ENCODE data around the gene SERF2.
"Not testable (repeated sequence)": the region's sequence is repeated elsewhere in the genome, so short reads cannot be mapped to it uniquely, and the experiment has no call there.

DNA sequence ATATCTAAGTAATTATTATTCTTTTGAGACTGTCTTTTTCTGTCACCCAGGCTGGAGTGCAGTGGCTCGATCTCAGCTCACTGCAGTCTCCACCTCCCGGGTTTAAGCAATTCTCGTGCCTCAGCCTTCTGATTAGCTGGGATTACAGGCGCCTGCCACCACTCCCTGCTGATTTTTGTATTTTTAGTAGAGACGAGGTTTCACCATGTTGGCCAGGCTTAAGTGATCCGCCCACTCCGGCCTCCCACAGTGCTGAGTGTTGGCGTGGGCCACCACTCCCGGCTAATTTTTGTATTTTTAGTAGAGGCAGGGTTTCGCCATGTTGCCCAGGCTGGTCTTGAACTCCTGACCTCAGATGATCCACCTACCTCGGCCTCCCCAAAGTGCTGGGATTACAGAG, 33.2 kb downstream of the SERF2 start:
- not testable (repeated sequence) for TF ChIP-seq POLR2A (IDR thresholded peaks at IDR 0.05)
- TF ChIP-seq, protein P1, sequence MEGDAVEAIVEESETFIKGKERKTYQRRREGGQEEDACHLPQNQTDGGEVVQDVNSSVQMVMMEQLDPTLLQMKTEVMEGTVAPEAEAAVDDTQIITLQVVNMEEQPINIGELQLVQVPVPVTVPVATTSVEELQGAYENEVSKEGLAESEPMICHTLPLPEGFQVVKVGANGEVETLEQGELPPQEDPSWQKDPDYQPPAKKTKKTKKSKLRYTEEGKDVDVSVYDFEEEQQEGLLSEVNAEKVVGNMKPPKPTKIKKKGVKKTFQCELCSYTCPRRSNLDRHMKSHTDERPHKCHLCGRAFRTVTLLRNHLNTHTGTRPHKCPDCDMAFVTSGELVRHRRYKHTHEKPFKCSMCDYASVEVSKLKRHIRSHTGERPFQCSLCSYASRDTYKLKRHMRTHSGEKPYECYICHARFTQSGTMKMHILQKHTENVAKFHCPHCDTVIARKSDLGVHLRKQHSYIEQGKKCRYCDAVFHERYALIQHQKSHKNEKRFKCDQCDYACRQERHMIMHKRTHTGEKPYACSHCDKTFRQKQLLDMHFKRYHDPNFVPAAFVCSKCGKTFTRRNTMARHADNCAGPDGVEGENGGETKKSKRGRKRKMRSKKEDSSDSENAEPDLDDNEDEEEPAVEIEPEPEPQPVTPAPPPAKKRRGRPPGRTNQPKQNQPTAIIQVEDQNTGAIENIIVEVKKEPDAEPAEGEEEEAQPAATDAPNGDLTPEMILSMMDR (IDR thresholded peaks at IDR 0.05), result not testable (repeated sequence)
